ENCODE results near the gene KRT82.

Gene KRT82

DNA sequence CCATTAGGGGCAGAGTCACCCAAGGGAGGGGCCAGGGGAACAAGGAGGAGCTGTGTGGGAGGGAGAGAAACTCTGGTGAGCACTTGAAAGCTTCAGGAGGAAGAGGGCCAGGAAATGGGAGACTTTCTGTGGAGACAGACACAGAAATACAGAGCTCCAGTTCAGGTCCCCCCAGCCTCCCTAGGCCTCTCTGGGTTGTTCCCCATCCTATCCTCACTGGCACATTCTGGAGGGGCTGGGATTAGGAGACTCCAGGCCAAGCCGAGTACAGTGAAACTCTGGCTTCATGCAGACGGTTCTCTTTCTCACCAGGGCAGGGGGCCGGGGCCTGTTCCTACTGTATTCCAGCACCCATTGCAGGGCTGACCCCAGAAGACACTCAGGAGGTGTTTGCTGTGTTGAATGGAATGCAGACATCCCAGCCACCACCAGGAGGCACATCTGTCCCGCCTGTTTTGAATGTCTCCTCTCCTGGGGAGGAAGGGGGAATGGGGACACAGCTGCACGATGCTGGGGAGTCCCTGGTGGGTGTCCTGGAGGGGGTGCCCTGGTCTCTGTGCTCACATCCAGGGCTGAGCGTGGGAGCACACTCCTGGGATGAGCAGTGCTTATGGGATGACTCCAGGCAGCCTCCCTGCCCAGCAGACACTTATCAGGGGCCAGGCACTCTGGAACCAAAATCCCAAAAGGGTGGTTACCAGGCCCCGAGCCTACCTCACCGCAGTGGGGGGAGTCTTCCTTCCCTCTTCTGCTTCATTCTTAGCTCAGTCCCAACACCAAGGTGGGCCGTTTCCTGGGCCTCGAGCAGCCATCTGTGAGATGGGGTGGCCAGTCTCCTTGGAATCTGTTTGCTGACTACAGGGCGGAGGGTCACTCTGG lies 15.2 kb downstream of the KRT82 start:
- no peak overlapping the region for H3K27ac Mint-ChIP-seq
- H3K4me3 Mint-ChIP-seq, result no peak overlapping the region
- H3K36me3 Mint-ChIP-seq (ENCODE audit: low read depth), result no peaks in the 10 kb centered on the region
- H3K27me3 Mint-ChIP-seq (ENCODE audit: low read depth), result no peaks in the 10 kb centered on the region
- no peaks in the 10 kb centered on the region for H3K4me1 Mint-ChIP-seq (ENCODE audit: low read depth)
- no peaks in the 10 kb centered on the region for H3K9me3 Mint-ChIP-seq

DNA sequence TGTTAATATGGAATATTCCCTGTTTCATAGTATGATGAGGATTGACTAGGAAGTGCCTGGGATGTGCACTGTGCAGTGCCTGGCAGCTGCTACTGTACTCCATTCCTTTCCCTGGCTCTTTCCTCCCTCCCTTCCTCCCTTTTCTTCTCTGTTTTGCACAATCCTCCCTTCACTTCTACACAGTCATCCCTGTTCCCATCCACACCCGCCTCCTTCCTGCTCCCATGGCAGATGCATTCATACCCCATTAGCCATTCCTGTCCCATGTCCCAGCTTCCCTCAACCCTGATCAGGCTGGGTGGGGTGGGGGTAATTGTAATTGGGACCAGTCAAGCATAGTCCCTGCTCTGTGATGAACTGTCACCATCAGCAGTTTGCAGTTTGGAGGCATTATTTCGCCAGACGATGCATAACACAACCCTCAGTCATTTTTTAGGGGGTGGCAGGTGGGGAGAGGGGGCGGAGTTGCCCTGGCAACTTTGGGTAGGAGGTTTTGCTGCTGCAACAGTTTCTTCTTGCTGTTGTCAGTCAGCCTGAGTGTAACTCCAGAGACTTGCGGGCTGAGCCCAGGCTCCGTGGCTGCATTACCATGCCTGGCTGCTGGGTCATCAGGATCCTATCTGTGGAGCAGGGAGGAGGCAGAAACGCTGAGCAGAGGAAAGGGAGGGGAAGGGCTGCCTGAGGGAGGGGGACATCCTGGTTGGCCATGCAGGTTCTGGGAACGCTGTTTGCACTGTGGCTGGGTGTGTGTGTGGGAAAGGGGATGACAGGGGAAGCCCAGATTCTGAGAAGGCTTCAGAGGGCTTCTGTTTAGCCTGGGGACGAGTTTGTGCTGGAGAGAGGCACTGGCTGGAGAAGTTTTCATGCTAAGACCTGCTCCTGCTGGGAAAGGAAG lies 16.6 kb downstream of the KRT82 start:
- Mint-ChIP-seq H3K27me3 (ENCODE audit: low read depth) (no peaks in the 10 kb centered on the region), H3K36me3 (ENCODE audit: low read depth) (no peaks in the 10 kb centered on the region), H3K4me3 (no peak overlapping the region), H3K9me3 (no peaks in the 10 kb centered on the region), H3K27ac (no peak overlapping the region), H3K4me1 (ENCODE audit: low read depth) (no peaks in the 10 kb centered on the region)

DNA sequence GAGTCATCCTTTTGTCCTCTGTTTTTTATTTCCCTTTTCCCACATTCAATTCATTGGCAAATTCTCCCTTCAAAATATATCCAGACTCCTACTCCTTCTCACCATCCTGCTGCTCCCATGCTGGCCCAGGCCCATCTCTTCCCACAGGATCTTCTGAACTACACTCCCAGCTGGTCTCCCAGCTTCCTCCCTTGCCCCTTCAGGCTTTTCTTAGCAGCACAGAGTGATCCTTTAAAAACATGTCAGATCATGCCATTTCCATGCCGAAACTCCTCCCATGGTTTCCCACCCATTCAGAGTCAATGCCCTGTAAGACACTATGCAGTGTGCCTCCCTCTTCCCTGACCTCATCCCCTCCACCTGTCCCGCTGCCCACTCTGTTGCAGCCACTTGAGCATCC lies 18.3 kb downstream of the KRT82 start:
- no peaks in the 10 kb centered on the region for H3K36me3 Mint-ChIP-seq (ENCODE audit: low read depth)
- no peaks in the 10 kb centered on the region for H3K27me3 Mint-ChIP-seq (ENCODE audit: low read depth)
- H3K4me1 Mint-ChIP-seq (ENCODE audit: low read depth), result peaks cover 4% of the 10 kb centered on the region
- H3K27ac Mint-ChIP-seq, result no peak overlapping the region
- H3K4me3 Mint-ChIP-seq, result no peak overlapping the region
- no peaks in the 10 kb centered on the region for H3K9me3 Mint-ChIP-seq

DNA sequence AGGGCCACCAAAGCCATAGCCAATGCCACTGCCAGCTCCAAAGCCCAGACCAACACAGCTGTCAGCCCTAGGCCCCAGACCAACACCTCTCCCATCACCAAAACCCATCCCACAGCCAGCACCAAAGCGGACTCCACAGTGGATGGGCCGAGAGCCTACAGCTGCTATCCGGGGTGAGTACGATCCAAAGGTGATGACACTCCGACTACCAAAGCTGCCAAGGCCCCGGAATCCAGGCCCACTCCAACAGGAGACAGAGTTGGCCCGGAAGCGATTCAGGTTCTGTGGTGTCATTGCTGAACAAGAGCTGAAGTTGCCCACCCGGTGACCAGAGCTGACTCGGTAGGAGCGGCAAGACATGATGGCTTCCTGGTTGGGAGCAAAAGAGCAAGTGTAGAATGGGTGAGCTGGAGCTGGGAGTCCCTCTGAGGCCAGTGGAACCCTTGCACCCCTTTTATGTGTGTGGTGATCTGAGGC lies 20.9 kb downstream of the KRT82 start, which contains the start of gene KRT84:
Gene KRT84 (minus strand): TSS at position 427 of the 477 bp plus-strand sequence. CDS start 67 bp downstream, at position 360.
- Mint-ChIP-seq H3K27me3 (ENCODE audit: low read depth) (no peaks in the 10 kb centered on the region), H3K4me3 (no peak within 1 kb of the TSS), H3K27ac (no peak within 1 kb of the TSS), H3K36me3 (ENCODE audit: low read depth) (no peaks in the 10 kb centered on the region), H3K9me3 (no peaks in the 10 kb centered on the region), H3K4me1 (ENCODE audit: low read depth) (peaks cover 9% of the 10 kb centered on the region)

DNA sequence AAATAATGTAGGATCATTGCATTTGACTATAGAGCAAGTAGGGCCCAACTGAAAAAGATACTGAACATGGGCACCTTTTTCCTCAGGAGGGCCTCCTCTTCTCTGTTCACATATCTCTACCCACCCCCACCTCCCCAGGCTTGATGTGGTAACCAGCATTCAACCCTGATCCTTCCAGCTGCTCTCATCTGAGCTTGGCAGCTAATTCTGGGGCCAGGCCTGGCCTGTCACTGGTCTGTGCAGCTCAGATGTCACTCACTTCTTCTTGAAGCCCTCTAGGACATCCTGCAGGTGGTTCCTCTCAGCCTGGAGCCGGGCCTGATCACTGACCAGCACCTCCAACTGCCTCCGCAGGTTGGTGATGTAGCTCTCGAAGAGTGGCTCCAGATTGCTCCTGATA lies 22.8 kb downstream of the KRT82 start:
- peaks cover 9% of the 10 kb centered on the region for H3K4me1 Mint-ChIP-seq (ENCODE audit: low read depth)
- H3K4me3 Mint-ChIP-seq, result no peak overlapping the region
- H3K36me3 Mint-ChIP-seq (ENCODE audit: low read depth), result no peaks in the 10 kb centered on the region
- peaks cover 3% of the 10 kb centered on the region for H3K27me3 Mint-ChIP-seq (ENCODE audit: low read depth)
- H3K27ac Mint-ChIP-seq, result no peak overlapping the region
- no peaks in the 10 kb centered on the region for H3K9me3 Mint-ChIP-seq

DNA sequence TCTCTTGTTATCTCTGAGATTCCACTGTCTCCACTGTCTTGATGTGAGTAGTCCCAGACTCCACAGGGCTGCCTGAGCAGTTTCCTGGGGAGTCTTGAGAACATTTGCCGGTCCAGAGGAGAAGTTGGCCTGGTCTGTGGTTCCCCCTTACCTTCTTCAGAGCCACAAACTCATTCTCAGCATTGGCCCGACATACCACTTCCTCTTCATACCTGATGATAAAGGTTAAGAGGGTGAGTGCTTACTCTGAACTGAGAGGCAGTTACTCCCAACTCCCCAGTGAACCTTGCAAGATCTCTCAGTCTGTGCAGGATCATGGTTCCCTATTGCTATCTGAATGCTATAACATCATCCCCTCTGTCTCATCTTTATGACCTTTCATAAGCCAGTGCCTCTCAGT lies 23.3 kb downstream of the KRT82 start:
- Mint-ChIP-seq H3K4me3 (no peak overlapping the region), H3K4me1 (ENCODE audit: low read depth) (peaks cover 9% of the 10 kb centered on the region)

DNA sequence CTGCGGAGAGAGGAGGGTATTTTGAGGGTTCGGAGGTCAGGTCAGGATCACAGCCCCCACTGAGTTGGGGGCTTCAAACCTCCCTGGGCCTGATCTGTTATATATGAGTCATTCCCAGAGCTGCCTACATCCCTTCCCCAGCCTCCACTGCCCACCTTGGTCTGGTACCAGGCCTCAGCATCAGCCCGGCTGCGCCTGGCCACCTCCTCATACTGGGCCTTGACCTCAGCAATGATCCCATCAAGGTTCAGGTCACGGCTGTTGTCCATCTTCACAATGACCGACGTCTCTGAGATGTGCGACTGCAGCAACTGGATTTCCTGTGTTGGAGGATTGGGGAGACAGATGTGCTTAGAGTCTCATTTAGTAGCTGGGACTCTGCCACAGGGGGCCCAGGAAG lies 24.9 kb downstream of the KRT82 start:
- H3K9me3 Mint-ChIP-seq, result no peaks in the 10 kb centered on the region
- peaks cover 9% of the 10 kb centered on the region for H3K4me1 Mint-ChIP-seq (ENCODE audit: low read depth)
- H3K27me3 Mint-ChIP-seq (ENCODE audit: low read depth), result peaks cover 6% of the 10 kb centered on the region
- no peak overlapping the region for H3K4me3 Mint-ChIP-seq
- no peaks in the 10 kb centered on the region for H3K36me3 Mint-ChIP-seq (ENCODE audit: low read depth)
- no peak overlapping the region for H3K27ac Mint-ChIP-seq

More for the DNA sequence above, 23.3 kb downstream of the KRT82 start:
- Mint-ChIP-seq H3K36me3 (ENCODE audit: low read depth) (no peaks in the 10 kb centered on the region), H3K9me3 (no peaks in the 10 kb centered on the region), H3K27me3 (ENCODE audit: low read depth) (peaks cover 3% of the 10 kb centered on the region), H3K27ac (no peak overlapping the region)

DNA sequence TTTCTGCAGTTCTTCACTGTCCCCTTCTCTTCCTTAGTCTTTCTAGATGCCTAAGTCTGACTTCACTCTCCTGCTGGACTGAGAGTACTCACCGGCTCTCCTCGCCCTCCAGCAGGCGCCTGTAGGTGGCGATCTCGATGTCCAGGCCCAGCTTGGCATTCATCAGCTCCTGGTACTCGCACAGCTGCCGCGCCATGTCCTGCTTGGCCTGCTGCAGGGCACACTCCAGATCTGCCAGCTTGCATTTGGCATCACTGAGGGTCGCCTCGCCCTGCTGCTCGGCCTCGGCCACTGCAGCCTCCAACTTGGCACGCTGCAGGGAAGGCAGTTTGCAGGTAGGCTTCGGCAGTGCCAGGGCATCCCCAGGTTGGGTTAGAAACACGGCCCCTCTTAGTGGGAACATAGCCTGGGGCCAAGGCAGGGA lies 25.9 kb downstream of the KRT82 start:
- Mint-ChIP-seq H3K27me3 (ENCODE audit: low read depth) (peaks cover 9% of the 10 kb centered on the region), H3K36me3 (ENCODE audit: low read depth) (no peaks in the 10 kb centered on the region), H3K9me3 (no peaks in the 10 kb centered on the region), H3K4me3 (no peak overlapping the region), H3K4me1 (ENCODE audit: low read depth) (peaks cover 9% of the 10 kb centered on the region), H3K27ac (no peak overlapping the region)

DNA sequence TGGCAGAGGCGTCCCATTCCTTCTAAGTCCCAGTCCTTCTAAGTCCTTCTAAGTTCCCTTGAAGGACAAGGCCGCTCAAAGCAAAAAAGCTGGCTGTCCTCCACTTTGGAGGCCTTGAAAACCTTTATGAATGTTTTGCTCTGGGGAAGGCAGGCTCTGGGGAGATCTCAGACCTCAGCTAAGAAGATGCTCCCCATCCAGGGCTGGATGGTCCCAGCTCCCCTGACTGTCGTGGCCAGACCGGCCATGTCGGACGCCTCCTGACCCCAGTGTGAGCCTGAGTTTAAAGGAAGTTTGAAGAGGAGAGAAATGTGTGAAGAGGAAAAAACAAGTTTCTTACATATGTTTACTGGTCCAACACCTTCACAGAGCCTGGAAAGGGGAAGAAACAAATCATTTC lies 26.6 kb downstream of the KRT82 start:
- Mint-ChIP-seq H3K36me3 (ENCODE audit: low read depth) (no peaks in the 10 kb centered on the region), H3K27ac (no peak overlapping the region), H3K4me1 (ENCODE audit: low read depth) (peaks cover 9% of the 10 kb centered on the region), H3K27me3 (ENCODE audit: low read depth) (peaks cover 9% of the 10 kb centered on the region), H3K4me3 (no peak overlapping the region), H3K9me3 (no peaks in the 10 kb centered on the region)

DNA sequence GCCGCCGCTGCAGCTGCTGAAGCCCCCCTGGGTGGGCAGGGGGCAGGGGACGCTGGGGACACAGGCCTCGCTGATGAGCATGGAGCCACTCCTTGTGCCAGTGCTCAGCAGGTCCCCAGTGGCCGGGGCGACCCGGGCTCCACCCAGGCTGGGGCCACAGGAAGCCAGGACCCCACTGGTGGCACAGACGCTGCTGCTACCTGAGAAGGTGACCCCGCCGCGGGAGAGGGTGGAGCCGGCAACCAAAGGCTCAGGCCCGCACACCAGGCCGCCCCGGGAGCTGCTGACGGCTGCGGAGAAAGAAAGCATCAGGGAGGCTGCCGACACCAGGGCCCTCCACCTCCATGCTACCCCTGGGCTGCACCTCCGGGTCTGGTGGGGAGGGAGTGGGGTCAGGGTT lies 28.0 kb downstream of the KRT82 start:
- Mint-ChIP-seq H3K4me3 (no peak overlapping the region), H3K4me1 (ENCODE audit: low read depth) (peaks cover 7% of the 10 kb centered on the region), H3K27me3 (ENCODE audit: low read depth) (peaks cover 19% of the 10 kb centered on the region), H3K27ac (no peak overlapping the region), H3K36me3 (ENCODE audit: low read depth) (no peaks in the 10 kb centered on the region), H3K9me3 (no peaks in the 10 kb centered on the region)

DNA sequence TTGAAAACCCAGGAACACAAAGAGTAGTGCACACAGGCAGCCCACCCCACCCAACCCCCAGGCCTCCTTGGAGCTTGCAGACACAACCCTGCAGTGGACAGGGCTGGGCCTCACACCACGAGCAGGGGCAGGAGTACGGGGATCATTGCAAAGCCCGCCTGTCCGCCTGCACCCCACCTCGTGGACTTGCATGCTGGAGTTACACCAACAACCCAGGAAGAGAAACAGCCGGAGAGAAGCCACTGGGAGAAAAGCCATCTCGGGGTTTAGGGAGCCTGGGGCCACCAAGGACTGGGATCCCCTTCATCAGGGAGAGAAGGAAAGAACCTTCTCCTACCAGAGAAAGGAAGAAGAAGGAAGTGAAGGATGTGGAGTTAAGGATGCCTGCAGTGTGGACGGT lies 28.9 kb downstream of the KRT82 start:
- H3K27me3 Mint-ChIP-seq (ENCODE audit: low read depth), result peaks cover 19% of the 10 kb centered on the region
- no peaks in the 10 kb centered on the region for H3K36me3 Mint-ChIP-seq (ENCODE audit: low read depth)
- no peaks in the 10 kb centered on the region for H3K4me1 Mint-ChIP-seq (ENCODE audit: low read depth)
- H3K9me3 Mint-ChIP-seq, result no peaks in the 10 kb centered on the region
- no peak overlapping the region for H3K4me3 Mint-ChIP-seq
- H3K27ac Mint-ChIP-seq, result no peak overlapping the region

DNA sequence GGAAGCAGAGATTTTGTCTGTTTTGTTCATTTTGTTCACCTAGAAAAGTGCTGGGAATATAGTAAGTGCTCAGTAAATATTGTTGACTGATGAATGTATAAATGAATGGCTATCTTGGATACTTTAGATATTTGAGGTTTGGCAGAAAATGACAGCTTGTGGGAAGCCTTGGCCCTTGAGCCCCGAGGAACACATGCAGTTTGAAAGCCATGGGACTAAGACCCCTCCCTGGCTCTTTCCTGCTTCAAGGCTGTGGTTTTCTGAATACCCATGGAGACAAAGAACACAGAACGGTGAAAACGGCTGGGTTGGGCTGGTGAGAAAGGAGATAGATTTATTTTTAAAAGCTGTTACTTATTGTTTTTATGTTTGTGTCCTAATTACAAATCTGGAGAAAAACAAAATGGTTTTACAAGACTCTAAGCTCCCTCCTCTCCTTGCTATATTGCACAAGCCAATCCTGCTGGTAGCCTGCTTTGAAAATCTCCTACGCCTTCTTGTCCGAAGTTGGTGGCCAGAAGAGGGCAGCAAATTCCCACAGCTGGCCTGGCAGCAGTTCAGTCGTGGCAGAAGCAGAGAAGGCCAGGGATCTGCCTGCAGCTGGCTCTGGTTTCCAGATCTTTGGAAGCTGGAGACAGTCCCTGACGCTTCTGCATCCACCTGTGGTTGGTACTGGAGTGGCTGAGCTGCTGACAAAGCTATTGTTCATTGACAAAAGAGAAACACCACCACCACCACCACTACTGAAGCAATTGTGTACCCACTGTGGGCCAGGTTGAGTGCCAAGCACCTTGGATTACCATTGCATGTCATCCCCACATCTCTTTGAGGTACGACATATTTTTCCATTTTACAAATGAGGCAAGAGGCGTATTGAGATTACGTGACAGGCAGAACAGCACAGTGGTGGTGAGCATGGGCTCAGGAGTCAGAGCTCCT lies 33.6 kb downstream of the KRT82 start:
- H3K36me3 Mint-ChIP-seq (ENCODE audit: low read depth), result no peaks in the 10 kb centered on the region
- no peak overlapping the region for H3K4me3 Mint-ChIP-seq
- peaks cover 28% of the 10 kb centered on the region for H3K27me3 Mint-ChIP-seq (ENCODE audit: low read depth)
- no peaks in the 10 kb centered on the region for H3K4me1 Mint-ChIP-seq (ENCODE audit: low read depth)
- H3K27ac Mint-ChIP-seq, result no peak overlapping the region
- H3K9me3 Mint-ChIP-seq, result no peaks in the 10 kb centered on the region

DNA sequence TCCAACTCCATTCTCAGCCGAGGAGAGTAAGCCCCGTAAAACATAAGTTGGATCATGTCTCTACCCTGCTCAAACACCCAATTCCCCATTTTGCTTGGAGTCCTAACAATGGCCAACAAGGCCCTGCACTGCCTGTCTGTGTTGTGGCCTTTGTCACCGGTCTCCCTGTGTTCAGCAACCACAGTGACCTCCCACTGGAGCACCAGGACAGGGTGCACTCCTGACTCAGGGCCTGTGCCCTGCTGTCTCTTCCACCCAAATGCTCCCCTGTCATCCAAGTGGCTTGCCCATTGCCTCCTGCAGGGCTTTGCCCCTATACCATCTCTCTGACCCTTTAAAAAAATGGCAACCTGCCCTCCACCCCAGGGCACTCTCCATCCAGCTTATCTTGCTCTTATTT lies 34.4 kb downstream of the KRT82 start:
- H3K36me3 Mint-ChIP-seq (ENCODE audit: low read depth), result no peaks in the 10 kb centered on the region
- H3K4me1 Mint-ChIP-seq (ENCODE audit: low read depth), result no peaks in the 10 kb centered on the region
- no peak overlapping the region for H3K27ac Mint-ChIP-seq
- no peaks in the 10 kb centered on the region for H3K9me3 Mint-ChIP-seq
- peaks cover 28% of the 10 kb centered on the region for H3K27me3 Mint-ChIP-seq (ENCODE audit: low read depth)
- H3K4me3 Mint-ChIP-seq, result no peak overlapping the region
